Right cardiac atrium (tissue), 5 donors: ENCODE data around the gene MGLL. TPM values are rescaled to one million over a fixed set of nuclear protein-coding genes. Genes with fewer than 3 reads are reported as not detected.
A peak's percentile ranks its signal among the peaks of the same experiment; 100 is the strongest.

Experiments used
- ATAC-seq, 2 donors: fragments of 200-7000 bp; cut with Tn5 transposase; one replicate each; pipeline versions ENCODE4 v1.8.0 to v1.9.1; 2020; ENCODE audit warnings: moderate library complexity in 2 of 2, mild to moderate bottlenecking in 1 of 2
- DNase-seq, 3 donors: peaks; one replicate each; pipeline ENCODE4 v3.0.0-alpha.2; 2020
- H3K27ac ChIP-seq: one replicate; pipeline ENCODE4 v1.5.1; 2013; ENCODE audit warnings: mild to moderate bottlenecking, low read length, control low read depth, moderate library complexity
- H3K27me3 ChIP-seq: one replicate; pipeline ENCODE4 v1.6.1; 2013; ENCODE audit not compliant: control insufficient read depth, insufficient read depth
- H3K4me1 ChIP-seq: one replicate; pipeline ENCODE4 v1.6.1; 2013; ENCODE audit warnings: low read length; ENCODE audit not compliant: control insufficient read depth, insufficient read depth
- H3K4me3 ChIP-seq: one replicate; pipeline ENCODE4 v1.5.1; 2013; ENCODE audit warnings: low read length, control low read depth
- H3K9me3 ChIP-seq: one replicate; pipeline ENCODE4 v1.6.1; 2013; ENCODE audit warnings: low read length; ENCODE audit not compliant: control insufficient read depth
- WGBS: extraction: QIAGEN DNeasy Blood & Tissue Kit; methylation state at CpG from one replicate; pipeline ENCODE4 v1.1.7; 2013; 5-methylcytosine and 5-hydroxymethylcytosine counted together
- intact Hi-C, 4 donors: fragments of 100-400 bp; cut with DNase I; formaldehyde crosslinking; loops; one replicate each; pipeline versions ENCODE4 v1.11.0 to v1.14.0; 2022 to 2023
- polyA plus RNA-seq: library from polyadenylated mRNA; stranded (reverse); fragments of 200-250 nt; gene quantifications from one replicate; pipeline ENCODE4 v1.2.3, GENCODE V29; 2013
- total RNA-seq, 4 donors: library from RNA; stranded (reverse); fragmentation: NEBNext Ultra II Directional; extraction: Animal tissue kit (Norgen Biotek cat#: 25700); gene quantifications; one replicate each; pipeline ENCODE4 v1.2.1, GENCODE V29; 2021
- donor health status: healthy with polysubstance abuse.
- donor health status: DM: no; HTN: yes; CAD: no.
- donor health status: DM: no; HTN: no; CAD: no.
- donor health status: DM: no; HTN: yes; CAD: no; lungs with severe emphysema.
- donor health status: DM: yes; HTN: yes; CAD: no.

MGLL gene
- total and polyA plus RNA-seq, 5 donors: 52.2 to 80.4 (median 64.9) TPM

- H3K4me1 ChIP-seq: peaks cover 5% of the 10 kb centered on the region
- H3K9me3 ChIP-seq: no peaks in the 10 kb centered on the region
- peak in 1 of 3 donors; percentile 67 for DNase-seq
- 97% methylated on average over 20 of the region's 20 CpGs for WGBS
- no peaks in the 10 kb centered on the region for H3K27me3 ChIP-seq
- H3K4me3 ChIP-seq: no peak overlapping the region
- no peak overlapping the region for H3K27ac ChIP-seq
- intact Hi-C loops: no loop called here
- no peak for ATAC-seq
Measured at GRCh38 chr3:127670761-127671522, 151.4 kb downstream of the MGLL start.

DNA sequence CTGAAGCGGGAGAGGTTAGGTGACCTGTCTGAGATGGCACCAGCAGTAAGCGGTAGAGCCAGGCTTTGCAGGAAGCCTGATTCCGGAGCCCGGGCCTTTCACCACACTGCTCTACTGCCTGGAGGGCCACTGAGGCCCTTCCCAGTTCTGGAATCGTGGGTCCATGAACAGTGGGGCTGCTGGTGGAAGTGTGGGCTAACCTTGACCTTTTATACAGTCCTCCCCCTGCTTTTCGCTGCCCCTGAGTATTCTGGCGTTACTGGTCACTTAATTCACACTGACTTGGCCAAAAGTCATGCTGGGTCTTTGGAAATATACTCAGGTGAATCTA is 152.1 kb downstream of the MGLL start:
- no peak overlapping the region for H3K4me3 ChIP-seq
- peaks cover 5% of the 10 kb centered on the region for H3K4me1 ChIP-seq
- no peaks in the 10 kb centered on the region for H3K27me3 ChIP-seq
- no peak for ATAC-seq
- no peak overlapping the region for H3K27ac ChIP-seq
- intact Hi-C loops: no loop called here
- peak in 1 of 3 donors; percentile 24 for DNase-seq
- WGBS: 95% methylated on average over 7 of the region's 7 CpGs
- no peaks in the 10 kb centered on the region for H3K9me3 ChIP-seq

GRCh38 chr3:127669541-127670228 is 152.6 kb downstream of the MGLL start:
- Histone ChIP-seq H3K4me1 (peaks cover 5% of the 10 kb centered on the region), H3K27ac (no peak overlapping the region), H3K9me3 (no peaks in the 10 kb centered on the region), H3K4me3 (no peak overlapping the region), H3K27me3 (no peaks in the 10 kb centered on the region)
- DNase-seq: peak in 2 of 3 donors; percentile 11 to 45
- ATAC-seq: no peak
- WGBS: 73% methylated on average over 14 of the region's 14 CpGs
- intact Hi-C loops: loop anchor here in 1 of 4 donors (10.0 kb wide), 1 partner anchor 155 kb away; the partner anchor contains the start of gene MGLL

- H3K27me3 ChIP-seq: no peaks in the 10 kb centered on the region
- intact Hi-C loops: loop anchor here in 1 of 4 donors (10.0 kb wide), 1 partner anchor 156 kb away; the partner anchor contains the start of gene MGLL
- H3K9me3 ChIP-seq: no peaks in the 10 kb centered on the region
- H3K27ac ChIP-seq: no peak overlapping the region
- WGBS: 96% methylated on average over 7 of the region's 7 CpGs
- no peak overlapping the region for H3K4me3 ChIP-seq
- H3K4me1 ChIP-seq: peaks cover 2% of the 10 kb centered on the region
- no peak for ATAC-seq
- no peak for DNase-seq
Measured at GRCh38 chr3:127668906-127669305, 153.4 kb downstream of the MGLL start.

- DNase-seq (no peak), ATAC-seq (no peak)
- no peaks in the 10 kb centered on the region for H3K4me1 ChIP-seq
- H3K9me3 ChIP-seq: no peaks in the 10 kb centered on the region
- H3K27me3 ChIP-seq: no peaks in the 10 kb centered on the region
- 88% methylated on average over 6 of the region's 6 CpGs for WGBS
- no peak overlapping the region for H3K27ac ChIP-seq
- intact Hi-C loops: loop anchor here in 1 of 4 donors (10.0 kb wide), 1 partner anchor 158 kb away; the partner anchor contains the start of gene MGLL
- no peak overlapping the region for H3K4me3 ChIP-seq
Measured at GRCh38 chr3:127667119-127667681, 155.1 kb downstream of the MGLL start.

DNA sequence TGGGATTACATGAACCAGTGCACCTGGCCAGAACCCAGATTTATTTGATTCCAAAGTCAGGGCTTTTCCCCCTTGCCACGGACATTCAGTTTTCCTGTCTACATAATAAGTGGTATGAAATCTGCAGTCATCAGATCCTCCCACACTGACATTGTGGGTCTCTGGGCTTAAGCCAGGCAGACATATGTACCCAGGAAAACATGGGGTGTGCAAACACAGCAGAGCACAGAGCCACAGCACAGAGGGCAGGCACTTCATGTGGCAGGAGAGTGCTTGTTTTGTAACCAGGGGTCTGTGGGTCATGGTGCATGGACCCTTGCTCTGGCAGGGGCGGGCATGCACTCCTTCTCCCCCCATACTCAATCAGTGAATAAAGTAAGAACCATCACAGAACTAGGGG is 155.6 kb downstream of the MGLL start:
- no peaks in the 10 kb centered on the region for H3K4me1 ChIP-seq
- intact Hi-C loops: loop anchor here in 1 of 4 donors (10.0 kb wide), 1 partner anchor 158 kb away; the partner anchor contains the start of gene MGLL
- no peak overlapping the region for H3K4me3 ChIP-seq
- no peak for DNase-seq
- no peak for ATAC-seq
- H3K9me3 ChIP-seq: no peaks in the 10 kb centered on the region
- H3K27ac ChIP-seq: no peak overlapping the region
- H3K27me3 ChIP-seq: no peaks in the 10 kb centered on the region
- whole genome bisulfite sequencing: 85% methylated on average over 2 of the region's 2 CpGs

DNA sequence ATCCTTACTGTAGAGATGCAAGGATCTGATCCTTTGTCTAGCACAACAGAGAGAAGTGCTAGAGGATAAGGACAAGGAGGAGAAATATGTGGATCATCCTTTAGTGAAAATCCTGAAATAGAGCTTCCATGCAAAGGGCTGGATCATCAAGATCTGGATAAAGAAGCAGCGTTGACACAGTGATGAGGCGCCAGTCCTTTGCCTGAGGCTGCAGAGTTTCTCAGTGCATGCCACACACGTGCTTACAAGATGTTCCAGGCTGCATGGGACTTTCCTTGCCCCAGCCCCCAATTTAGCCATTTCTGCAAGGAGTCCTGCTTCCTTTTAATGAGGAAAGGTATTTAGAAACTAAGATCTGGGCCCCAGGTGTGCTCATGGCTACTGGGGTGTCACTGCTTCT is 156.7 kb downstream of the MGLL start:
- no peak for ATAC-seq
- no peaks in the 10 kb centered on the region for H3K27me3 ChIP-seq
- DNase-seq: no peak
- no peaks in the 10 kb centered on the region for H3K4me1 ChIP-seq
- H3K9me3 ChIP-seq: no peaks in the 10 kb centered on the region
- H3K27ac ChIP-seq: no peak overlapping the region
- WGBS: 90% methylated on average over 3 of the region's 3 CpGs
- intact Hi-C loops: loop anchor here in 1 of 4 donors (10.0 kb wide), 1 partner anchor 159 kb away; the partner anchor contains the start of gene MGLL
- H3K4me3 ChIP-seq: no peak overlapping the region

DNA sequence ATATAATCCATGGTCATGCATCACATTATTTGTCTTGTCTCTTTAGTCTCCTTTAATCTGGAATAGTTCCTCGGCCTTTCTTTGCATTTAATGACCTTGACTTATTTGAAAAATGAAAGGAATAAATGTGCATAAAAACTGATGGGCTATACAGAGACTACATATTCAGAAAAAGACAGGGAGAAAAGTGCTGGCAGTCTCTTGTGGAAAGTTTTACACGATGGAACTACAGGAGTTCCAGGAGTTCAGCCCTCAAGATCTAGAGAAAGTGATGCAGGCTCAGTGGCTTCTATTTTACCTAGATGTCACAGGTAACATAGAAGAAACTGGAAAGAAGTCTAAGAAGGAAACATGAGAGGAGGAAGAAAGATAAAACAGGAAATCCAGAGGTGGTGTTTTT is 157.2 kb downstream of the MGLL start:
- no peak for ATAC-seq
- Histone ChIP-seq H3K4me3 (no peak overlapping the region), H3K4me1 (no peaks in the 10 kb centered on the region), H3K9me3 (no peaks in the 10 kb centered on the region), H3K27me3 (no peaks in the 10 kb centered on the region), H3K27ac (no peak overlapping the region)
- intact Hi-C loops: loop anchor here in 1 of 4 donors (10.0 kb wide), 1 partner anchor 160 kb away; the partner anchor contains the start of gene MGLL
- DNase-seq: no peak
- WGBS: 79% methylated on average over 2 of the region's 2 CpGs

DNA sequence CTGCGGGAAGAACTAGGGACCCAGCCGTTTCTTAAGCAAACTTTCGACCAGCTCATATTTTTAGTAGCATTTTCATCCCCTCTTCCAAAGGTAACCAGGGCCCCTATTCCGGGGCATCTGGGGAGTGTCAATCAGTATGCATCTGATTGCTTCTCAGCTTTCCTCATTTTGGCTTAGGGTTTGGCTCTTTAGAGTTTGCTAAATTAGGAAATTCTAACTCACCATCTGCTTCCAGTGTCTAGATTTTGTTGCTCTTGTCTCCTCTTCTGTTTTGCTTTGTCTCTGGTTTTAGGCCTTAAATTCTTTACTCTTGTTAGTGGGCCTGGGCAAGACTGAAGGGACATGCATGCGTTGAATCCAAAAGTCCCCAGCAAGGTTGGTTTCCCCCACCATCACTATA is 159.2 kb downstream of the MGLL start:
- DNase-seq: no peak
- ATAC-seq: no peak
- intact Hi-C loops: loop anchor here in 1 of 4 donors (10.0 kb wide), 1 partner anchor 162 kb away; the partner anchor contains the start of gene MGLL
- H3K9me3 ChIP-seq: no peaks in the 10 kb centered on the region
- no peaks in the 10 kb centered on the region for H3K4me1 ChIP-seq
- no peaks in the 10 kb centered on the region for H3K27me3 ChIP-seq
- H3K27ac ChIP-seq: no peak overlapping the region
- H3K4me3 ChIP-seq: no peak overlapping the region
- 85% methylated on average over 5 of the region's 5 CpGs for WGBS

GRCh38 chr3:127662001-127662469 is 160.3 kb downstream of the MGLL start:
- H3K27ac ChIP-seq: no peak overlapping the region
- intact Hi-C loops: loop anchor here in 1 of 4 donors (10.0 kb wide), 1 partner anchor 163 kb away; the partner anchor contains the start of gene MGLL
- 69% methylated on average over 11 of the region's 11 CpGs for WGBS

More at GRCh38 chr3:127662001-127662469, 160.3 kb downstream of the MGLL start:
- Histone ChIP-seq H3K4me3 (no peak overlapping the region), H3K9me3 (no peaks in the 10 kb centered on the region), H3K4me1 (no peaks in the 10 kb centered on the region), H3K27me3 (no peaks in the 10 kb centered on the region)
- no peak for DNase-seq
- peak in 1 of 2 donors; percentile 24 for ATAC-seq
